Melanocyte of skin (primary cell): ENCODE data around the gene RAB33A. TPM values are rescaled to one million over a fixed set of nuclear protein-coding genes. Genes with fewer than 3 reads are reported as not detected.

ENCODE experiments used
- total RNA-seq, 2 donors: library from RNA; depleted of rRNA; stranded (reverse); fragments of >200 nt; gene quantifications; 2 replicates each; pipeline ENCODE4 v1.2.3, GENCODE V29; 2012

The RAB33A gene
- total RNA-seq: 10 to 100 TPM in 1 of 2 donors, 1 to 10 TPM in 1; 6.5 to 12.7 TPM

DNA sequence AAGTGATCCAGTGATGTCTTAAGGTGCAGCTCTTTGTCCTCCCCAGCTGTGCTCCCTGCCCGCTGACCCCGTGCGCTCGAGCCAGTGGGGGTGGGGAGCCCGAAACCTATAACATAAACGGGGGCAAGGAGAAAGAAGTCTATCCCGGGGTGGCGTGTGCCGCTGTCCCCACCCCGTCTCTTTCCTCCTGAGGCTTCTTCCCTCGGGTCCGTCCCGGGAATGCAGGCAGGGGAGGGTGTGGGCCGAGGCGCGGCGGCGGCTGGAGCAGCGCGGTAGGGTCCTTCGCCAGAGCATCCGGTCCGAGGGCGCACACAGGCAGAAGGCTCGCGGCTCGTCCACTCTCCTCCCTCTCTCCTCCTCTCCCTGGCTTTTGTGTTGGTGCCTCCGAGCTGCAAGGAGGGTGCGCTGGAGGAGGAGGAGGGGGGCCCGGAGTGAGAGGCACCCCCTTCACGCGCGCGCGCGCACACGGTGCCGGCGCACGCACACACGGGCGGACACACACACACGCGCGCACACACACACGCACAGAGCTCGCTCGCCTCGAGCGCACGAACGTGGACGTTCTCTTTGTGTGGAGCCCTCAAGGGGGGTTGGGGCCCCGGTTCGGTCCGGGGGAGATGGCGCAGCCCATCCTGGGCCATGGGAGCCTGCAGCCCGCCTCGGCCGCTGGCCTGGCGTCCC lies at the start of gene RAB33A:
Gene RAB33A, plus strand, starts transcription at position 517 of the 681 bp plus-strand sequence. Its CDS starts 101 bp downstream, at position 618.

DNA sequence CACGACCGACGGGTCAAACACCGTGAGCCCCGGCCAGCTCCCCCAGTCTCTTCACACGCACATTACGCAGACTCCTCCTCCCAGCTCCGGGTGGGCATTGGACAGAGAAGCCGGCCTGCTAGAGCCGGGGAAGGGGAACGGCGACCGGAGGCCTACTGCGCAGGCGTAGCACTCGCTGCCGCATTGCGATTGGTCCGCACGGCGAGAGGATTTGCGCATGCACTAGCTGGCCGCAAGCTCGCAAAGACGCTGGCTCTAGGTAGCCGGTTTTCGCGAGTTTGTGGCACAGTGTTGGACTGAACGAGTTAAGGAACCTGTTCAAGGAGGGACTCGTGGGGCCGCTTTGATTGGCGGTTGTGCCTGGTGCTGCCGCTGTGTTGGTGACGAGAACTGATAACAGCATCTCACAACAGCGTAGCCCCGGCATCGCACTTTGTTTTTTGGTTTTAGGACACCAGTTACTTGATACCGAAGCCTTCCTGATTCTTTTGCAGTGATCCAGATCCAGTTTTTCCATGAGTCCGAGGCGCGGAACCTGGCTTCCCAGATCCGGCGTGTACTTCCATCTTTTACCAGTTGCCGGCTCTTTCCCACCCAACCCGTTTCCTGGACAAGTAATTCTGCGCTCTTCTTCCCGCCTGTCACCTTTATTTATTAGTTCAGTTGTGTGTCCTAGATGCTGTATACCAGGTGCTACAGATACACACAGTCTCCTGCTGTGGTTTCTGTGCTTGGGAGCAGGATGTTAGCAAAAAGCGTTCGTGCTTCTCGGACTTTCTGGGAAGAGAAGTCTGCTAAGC lies 5.9 kb upstream of the RAB33A start, which contains the start of gene AIFM1:
Gene AIFM1, minus strand, starts transcription at position 139 of the 800 bp plus-strand sequence. CDS start 185 bp downstream, outside the sequence.

Other genes with a start within 250 kb of the RAB33A start
- gene BCORL1, start 189.3 kb upstream of the RAB33A start, total RNA-seq: 1 to 10 TPM; 2.1 to 2.3 TPM
- gene ELF4, start 61.5 kb upstream of the RAB33A start, total RNA-seq: 1 to 10 TPM; 5.2 to 7.0 TPM
- gene AIFM1, start 6.1 kb upstream of the RAB33A start, total RNA-seq: 10 to 100 TPM; 28.2 to 33.6 TPM
- gene ZNF280C, start 96.9 kb downstream of the RAB33A start, total RNA-seq: 1 to 10 TPM; 4.8 to 6.3 TPM
- gene SLC25A14, start 168.0 kb downstream of the RAB33A start, total RNA-seq: 1 to 10 TPM; 9.7 to 10.0 TPM
- gene GPR119, start 213.7 kb downstream of the RAB33A start, total RNA-seq: not detected
- 10 to 100 TPM; 15.1 to 17.0 TPM for gene RBMX2, start 230.0 kb downstream of the RAB33A start, total RNA-seq